HepG2 (cell line): Measurements from ENCODE around the gene CASP1. TPM values are rescaled to one million over a fixed set of nuclear protein-coding genes. Genes with fewer than 3 reads are reported as not detected.

Source experiments
- ATAC-seq: fragments of 200-7000 bp; cut with Tn5 transposase; 3 replicates; pipeline ENCODE4 v1.9.1; 2020; ENCODE audit warnings: mild to moderate bottlenecking, moderate library complexity
- BruUV-seq: library from RNA; stranded (reverse); fragments of 400-500 nt; replicated peaks from 2 replicates; lab custom pipeline; 2021; lab: Mats Ljungman, UMichigan
- CTCF ChIA-PET: fragments of 300-600 bp; formaldehyde crosslinking; extraction: SDS; loops from one replicate; lab custom pipeline; 2021; ENCODE audit warnings: low total read pairs, inconsistent platforms, low intra/inter-chr PET ratio; lab: Yijun Ruan, JAX
- POLR2A ChIA-PET: fragments of 350-600 bp; sonication (Branson Sonifier 250); formaldehyde crosslinking; loops from one replicate; lab custom pipeline; 2020; ENCODE audit warnings: antibody characterized with exemption, inconsistent platforms; lab: Yijun Ruan, JAX
- DNase-seq: peaks from one replicate; pipeline ENCODE4 v3.0.0-alpha.2; 2015; ENCODE audit warnings: low spot score
- FAIRE-seq: peaks from 3 replicates; lab custom pipeline; 2011; peaks lifted over from hg19 to GRCh38; lab: Jason Lieb, UNC
- H2AFZ ChIP-seq: one replicate; pipeline ENCODE4 v1.6.1; 2011; ENCODE audit warnings: low read length, inconsistent platforms
- H3K27ac ChIP-seq: fragments of 300-600 bp; 3 replicates; pipeline ENCODE4 v1.8.0; 2011; ENCODE audit warnings: mixed run types, mild to moderate bottlenecking, mixed read lengths, low read length, inconsistent platforms; ENCODE audit not compliant: insufficient read depth; ENCODE audit errors: extremely low read length
- H3K27me3 ChIP-seq, 2 experiments: fragments of 200-600 bp in 1 of 2; 2 replicates in 1 of 2; 3 replicates in 1 of 2; pipeline versions ENCODE4 v1.6.0 to v1.8.0; 2011; ENCODE audit warnings: low read length in 2 of 2, mild to moderate bottlenecking in 2 of 2, moderate library complexity in 2 of 2, inconsistent platforms in 1 of 2; ENCODE audit not compliant: insufficient read depth in 2 of 2, control insufficient read depth in 1 of 2
- H3K36me3 ChIP-seq, 2 experiments: fragments of 200-600 bp in 1 of 2; replicated peaks in 1 of 2; 2 replicates in 1 of 2; 3 replicates in 1 of 2; pipeline versions ENCODE4 v1.5.1 to v1.8.0; 2011; ENCODE audit warnings: low read length in 2 of 2, inconsistent platforms in 1 of 2; ENCODE audit not compliant: insufficient read depth in 2 of 2, control insufficient read depth in 1 of 2
- H3K4me1 ChIP-seq: 2 replicates; pipeline ENCODE4 v1.5.1; 2012; ENCODE audit warnings: low read length, inconsistent platforms; ENCODE audit not compliant: insufficient read depth
- H3K4me2 ChIP-seq: 2 replicates; pipeline ENCODE4 v1.6.0; 2011; ENCODE audit warnings: low read depth, low read length, inconsistent platforms
- H3K4me3 ChIP-seq, 3 experiments: fragments of 200-600 bp in 1 of 3; sonication (generic), shearing (Covaris generic) in 1 of 3; replicated peaks in 1 of 3; 2 replicates each; pipeline ENCODE4 v1.5.1; 2011 to 2016; ENCODE audit warnings: low read length in 3 of 3, inconsistent platforms in 2 of 3, low read depth in 2 of 3, mild to moderate bottlenecking in 2 of 3, control low read depth in 1 of 3, mixed read lengths in 1 of 3; ENCODE audit not compliant: insufficient read depth in 1 of 3
- H3K79me2 ChIP-seq: one replicate; pipeline ENCODE4 v1.6.1; 2011; ENCODE audit warnings: low read length, inconsistent platforms; ENCODE audit not compliant: insufficient read depth
- H3K9ac ChIP-seq: 2 replicates; pipeline ENCODE4 v1.6.0; 2011; ENCODE audit warnings: mild to moderate bottlenecking, low read depth, low read length, inconsistent platforms; ENCODE audit not compliant: insufficient read depth
- H3K9me3 ChIP-seq: 2 replicates; pipeline ENCODE4 v1.5.1; 2012; ENCODE audit warnings: mild to moderate bottlenecking, low read length
- H4K20me1 ChIP-seq: 2 replicates; pipeline ENCODE4 v1.6.0; 2011; ENCODE audit warnings: inconsistent platforms, mild to moderate bottlenecking, low read length, moderate library complexity; ENCODE audit not compliant: insufficient read depth
- BCL6 ChIP-seq: IDR thresholded peaks from 2 replicates; pipeline ENCODE4 v1.6.1; 2016; ENCODE audit warnings: missing genetic modification reagents, missing compliant biosample characterization
- CBX2 ChIP-seq, 2 experiments: fragments of 200-600 bp in 1 of 2; sonication (generic); formaldehyde crosslinking in 1 of 2; IDR thresholded peaks; 2 replicates each; pipeline versions ENCODE4 v1.7.0 to v1.8.1; 2018 to 2022; ENCODE audit warnings: low read depth in 2 of 2, low read length in 1 of 2, mild to moderate bottlenecking in 1 of 2, missing genetic modification reagents in 1 of 2
- CEBPB ChIP-seq: IDR thresholded peaks from 2 replicates; pipeline ENCODE4 v1.6.1; 2011; ENCODE audit warnings: low read depth, low read length, improper control_type of control experiment, borderline replicate concordance
- CREB1 ChIP-seq, 2 experiments: fragments of 450-650 bp in 1 of 2; IDR thresholded peaks; 2 replicates each; pipeline ENCODE4 v1.6.1; 2016 to 2017; ENCODE audit warnings: control low read depth in 1 of 2, mild to moderate bottlenecking in 1 of 2, missing compliant biosample characterization in 1 of 2, missing genetic modification characterization in 1 of 2
- ESRRA ChIP-seq: sonication (generic); formaldehyde crosslinking; IDR thresholded peaks from 2 replicates; pipeline ENCODE4 v1.5.1; 2020; ENCODE audit warnings: mild to moderate bottlenecking, low read depth, missing genetic modification reagents
- FOXA3 ChIP-seq: IDR thresholded peaks from 2 replicates; pipeline ENCODE4 v1.6.1; 2016; ENCODE audit warnings: missing genetic modification reagents, missing compliant biosample characterization
- FOXJ3 ChIP-seq: sonication (generic); formaldehyde crosslinking; IDR thresholded peaks from 2 replicates; pipeline ENCODE4 v1.4.0; 2020; ENCODE audit warnings: missing genetic modification reagents, mild to moderate bottlenecking, borderline replicate concordance
- FOXP1 ChIP-seq, 2 experiments: fragments of 450-650 bp in 1 of 2; IDR thresholded peaks; 2 replicates each; pipeline ENCODE4 v1.6.1; 2017 to 2018; ENCODE audit warnings: antibody characterized with exemption in 1 of 2
- HDAC2 ChIP-seq: sonication (generic); formaldehyde crosslinking; IDR thresholded peaks from 2 replicates; pipeline ENCODE4 v1.4.0; 2020; ENCODE audit warnings: missing genetic modification reagents
- KLF16 ChIP-seq, 2 experiments: sonication (generic) in 1 of 2; formaldehyde crosslinking in 1 of 2; IDR thresholded peaks; 2 replicates each; pipeline versions ENCODE4 v1.6.1 to v1.8.0; 2016 to 2023; ENCODE audit warnings: missing genetic modification reagents in 2 of 2, missing compliant biosample characterization in 1 of 2
- MED1 ChIP-seq: sonication (generic); formaldehyde crosslinking; IDR thresholded peaks from 2 replicates; pipeline ENCODE4 v1.4.0; 2020; ENCODE audit warnings: missing genetic modification reagents
- MLLT10 ChIP-seq: sonication (generic); formaldehyde crosslinking; IDR thresholded peaks from 2 replicates; pipeline ENCODE4 v1.4.0; 2020; ENCODE audit warnings: missing genetic modification reagents
- NCOA2 ChIP-seq: sonication (generic); formaldehyde crosslinking; IDR thresholded peaks from 2 replicates; pipeline ENCODE4 v1.8.0; 2022; ENCODE audit warnings: inconsistent platforms
- RXRB ChIP-seq: IDR thresholded peaks from 2 replicates; pipeline ENCODE4 v1.6.1; 2016; ENCODE audit warnings: borderline replicate concordance, missing genetic modification reagents, missing compliant biosample characterization
- SOX13 ChIP-seq, 3 experiments: fragments of 450-650 bp in 1 of 3; sonication (generic) in 1 of 3; formaldehyde crosslinking in 1 of 3; IDR thresholded peaks in 2 of 3; conservative IDR thresholded peaks in 1 of 3; 2 replicates each; pipeline versions ENCODE4 v1.5.0 to v1.6.1; 2016 to 2020; ENCODE audit warnings: antibody characterized with exemption in 1 of 3, mild to moderate bottlenecking in 1 of 3, missing compliant biosample characterization in 1 of 3, missing genetic modification reagents in 1 of 3, moderate library complexity in 1 of 3
- SOX6 ChIP-seq, 2 experiments: fragments of 450-650 bp in 1 of 2; sonication (generic) in 1 of 2; formaldehyde crosslinking in 1 of 2; IDR thresholded peaks; 2 replicates each; pipeline versions ENCODE4 v1.4.0 to v1.6.1; 2017 to 2020; ENCODE audit warnings: antibody characterized with exemption in 1 of 2, mild to moderate bottlenecking in 1 of 2, missing genetic modification reagents in 1 of 2
- TBL1XR1 ChIP-seq: fragments of 150-350 bp; IDR thresholded peaks from 2 replicates; pipeline ENCODE4 v1.6.1; 2014; ENCODE audit warnings: borderline replicate concordance, low read length; ENCODE audit not compliant: partially characterized antibody
- ZFYVE20 ChIP-seq: sonication (generic); formaldehyde crosslinking; IDR thresholded peaks from 2 replicates; pipeline ENCODE4 v1.8.0; 2023; ENCODE audit warnings: low read depth, mild to moderate bottlenecking, moderate library complexity, missing genetic modification reagents, borderline replicate concordance
- ZNF138 ChIP-seq: sonication (generic); formaldehyde crosslinking; IDR thresholded peaks from 2 replicates; pipeline ENCODE4 v1.5.0; 2020; ENCODE audit warnings: mild to moderate bottlenecking, low read depth, missing genetic modification reagents
- ZNF207 ChIP-seq: fragments of 450-650 bp; IDR thresholded peaks from 2 replicates; pipeline ENCODE4 v1.6.1; 2016; ENCODE audit warnings: antibody characterized with exemption, borderline replicate concordance
- ZNF639 ChIP-seq: conservative IDR thresholded peaks from 2 replicates; pipeline ENCODE4 v1.6.1; 2018; ENCODE audit warnings: missing genetic modification reagents
- WGBS: methylation state at CpG from one replicate; pipeline ENCODE4 v1.1.6; 2017; ENCODE audit warnings: low lambda C conversion rate; 5-methylcytosine and 5-hydroxymethylcytosine counted together
- in situ Hi-C: cut with HindIII; loops from 2 replicates; pipeline ENCODE4 v1.10.0; 2017; ENCODE audit warnings: low pct_unique_long_range_greater_than_20kb; ENCODE audit not compliant: extremely low pct_ligation_motif_present
- intact Hi-C: fragments of 100-400 bp; cut with micrococcal nuclease; formaldehyde crosslinking; loops from one replicate; pipeline ENCODE4 v1.10.0; 2022; ENCODE audit not compliant: unreplicated experiment
- polyA plus RNA-seq, 8 experiments: library from polyadenylated mRNA; depleted of rRNA in 3 of 8; stranded (reverse) in 7 of 8; unstranded in 1 of 8; fragments of >200 nt; fragmentation: Illumina TruSeq in 4 of 8; extraction: Trizol in 4 of 8; gene quantifications; 2 replicates each; pipeline versions ENCODE4 v1.2.1 to v1.2.3, GENCODE V29; 2011 to 2016; ENCODE audit warnings: low read depth in 4 of 8, missing spikeins in 1 of 8, mixed read lengths in 1 of 8; ENCODE audit not compliant: insufficient read depth in 1 of 8
- total RNA-seq, 5 experiments: library from RNA; depleted of rRNA; stranded (reverse); fragments of >200 nt; fragmentation: Illumina TruSeq; extraction: Trizol; gene quantifications; 2 replicates each; pipeline ENCODE4 v1.2.3, GENCODE V29; 2016; ENCODE audit warnings: low read depth in 1 of 5
- TF ChIP-seq, protein P1 (sequence below): sonication (generic); formaldehyde crosslinking; IDR thresholded peaks from 2 replicates; pipeline ENCODE4 v1.4.0; 2020; ENCODE audit warnings: mild to moderate bottlenecking, low read depth, missing genetic modification reagents

CASP1 gene
- total and polyA plus RNA-seq, 2 of the 13 experiments (the other 11 are each of a cell fraction or from before 2014, with no cell fraction given) = 0.34 to 5.2 TPM

DNA sequence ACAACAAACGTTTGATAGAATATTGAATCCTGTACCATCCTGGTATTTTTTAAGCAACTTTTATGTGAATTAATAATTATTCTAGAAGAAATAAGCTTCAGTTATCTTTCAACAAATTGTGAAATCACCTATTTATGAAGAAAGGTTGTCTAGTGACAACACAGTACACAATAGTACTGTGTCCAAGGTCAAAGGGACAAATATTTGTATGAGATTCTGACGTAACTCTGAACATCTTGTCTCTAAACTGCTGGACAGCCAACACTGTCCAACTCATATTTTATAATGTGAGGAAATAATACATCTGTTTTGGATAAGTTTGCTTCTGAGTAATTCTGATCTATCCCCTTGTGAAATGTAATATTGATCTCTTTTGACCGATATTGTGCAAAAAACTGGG lies 30.9 kb downstream of the CASP1 start:
- 34% methylated on average over 3 of the region's 3 CpGs for WGBS
- no peak for FAIRE-seq
- no peaks in the 10 kb centered on the region for H4K20me1 ChIP-seq
- H3K79me2 ChIP-seq = no peaks in the 10 kb centered on the region
- H3K9ac ChIP-seq = no peak overlapping the region
- ChIA-PET CTCF (no interaction called here), POLR2A (no interaction called here)
- H3K36me3 ChIP-seq = no peaks in the 10 kb centered on the region
- intact Hi-C loops (loop anchor here (2.0 to 5.0 kb wide), 3 partner anchors 35 to 128 kb away; partner anchors contain the start of gene CASP4), in situ Hi-C loops (no loop called here)
- peaks cover 35% of the 10 kb centered on the region for H3K4me1 ChIP-seq
- ATAC-seq = peak; percentile 57
- H3K27me3 ChIP-seq = no peaks in the 10 kb centered on the region
- no peak overlapping the region for H3K4me2 ChIP-seq
- H3K9me3 ChIP-seq = no peaks in the 10 kb centered on the region
- BruUV-seq = no TSS peak
- peak; percentile 51 for DNase-seq
- H2AFZ ChIP-seq = no peak overlapping the region
- no peak overlapping the region for H3K27ac ChIP-seq
- no peak overlapping the region for H3K4me3 ChIP-seq
- TF ChIP-seq FOXJ3 = peak; percentile 50; the same call in 1 of the 2 replicates
- no peak for TF ChIP-seq SOX6 (IDR thresholded peaks at IDR 0.05)
- peak; percentile 87 for TF ChIP-seq SOX6 (CRISPR knock-in tag; IDR thresholded peaks at IDR 0.05)
- TF ChIP-seq, protein P1, sequence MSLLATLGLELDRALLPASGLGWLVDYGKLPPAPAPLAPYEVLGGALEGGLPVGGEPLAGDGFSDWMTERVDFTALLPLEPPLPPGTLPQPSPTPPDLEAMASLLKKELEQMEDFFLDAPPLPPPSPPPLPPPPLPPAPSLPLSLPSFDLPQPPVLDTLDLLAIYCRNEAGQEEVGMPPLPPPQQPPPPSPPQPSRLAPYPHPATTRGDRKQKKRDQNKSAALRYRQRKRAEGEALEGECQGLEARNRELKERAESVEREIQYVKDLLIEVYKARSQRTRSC = no peak
- TF ChIP-seq CEBPB = peak; percentile 85
- TF ChIP-seq ZNF207 = no peak
- no peak for TF ChIP-seq ZNF639
- no peak for TF ChIP-seq TBL1XR1
- TF ChIP-seq CREB1 (IDR thresholded peaks at IDR 0.05) = peak; percentile 10; the same call in 1 of the 2 replicates
- TF ChIP-seq CREB1 (CRISPR knock-in tag; IDR thresholded peaks at IDR 0.05) = peak; percentile 33
- TF ChIP-seq KLF16 (CRISPR knock-in tag; IDR thresholded peaks at IDR 0.05) = 0 out of 4 replicates have a peak, but pooled peaks of 1 of the 2 experiments have one; percentile 13
- no peak for TF ChIP-seq ZNF138 (CRISPR knock-in tag)
- no peak for TF ChIP-seq MLLT10 (CRISPR knock-in tag)
- TF ChIP-seq BCL6 = peak; percentile 57; the same call in 1 of the 2 replicates
- TF ChIP-seq MED1 (CRISPR knock-in tag) = peak; percentile 40; the same call in 1 of the 2 replicates
- no peak for TF ChIP-seq SOX13 (IDR thresholded peaks at IDR 0.05)
- peak in 1 of 2 experiments; percentile 86; a peak in 2 of 4 replicates for TF ChIP-seq SOX13 (CRISPR knock-in tag; conservative IDR thresholded peaks at IDR 0.05 in 1 of 2, IDR thresholded peaks at IDR 0.05 in 1 of 2)
- TF ChIP-seq RXRB (CRISPR knock-in tag) = peak; percentile 49
- peak; percentile 74; the same call in 1 of the 2 replicates for TF ChIP-seq NCOA2 (CRISPR knock-in tag)
- TF ChIP-seq FOXA3 (CRISPR knock-in tag) = peak; percentile 76
- no peak for TF ChIP-seq FOXP1 (IDR thresholded peaks at IDR 0.05)
- peak; percentile 86 for TF ChIP-seq FOXP1 (CRISPR knock-in tag; IDR thresholded peaks at IDR 0.05)
- no peak for TF ChIP-seq ZFYVE20 (CRISPR knock-in tag)
- TF ChIP-seq ESRRA (CRISPR knock-in tag) = 0 out of 2 replicates have a peak, but pooled peaks have one; percentile 61
- 0 out of 2 replicates have a peak, but pooled peaks have one; percentile 16 for TF ChIP-seq HDAC2
- TF ChIP-seq CBX2 (IDR thresholded peaks at IDR 0.05; ENCODE audit: low read depth, low read length) = no peak
- no peak for TF ChIP-seq CBX2 (CRISPR knock-in tag; IDR thresholded peaks at IDR 0.05; ENCODE audit: low read depth)
